Measurements from ENCODE around the gene OCEL1. TPM values are rescaled to one million over a fixed set of nuclear protein-coding genes. Genes with fewer than 3 reads are reported as not detected.

The OCEL1 gene
- total RNA-seq, 1 experiment from 2014 or later: 25.7 TPM

DNA sequence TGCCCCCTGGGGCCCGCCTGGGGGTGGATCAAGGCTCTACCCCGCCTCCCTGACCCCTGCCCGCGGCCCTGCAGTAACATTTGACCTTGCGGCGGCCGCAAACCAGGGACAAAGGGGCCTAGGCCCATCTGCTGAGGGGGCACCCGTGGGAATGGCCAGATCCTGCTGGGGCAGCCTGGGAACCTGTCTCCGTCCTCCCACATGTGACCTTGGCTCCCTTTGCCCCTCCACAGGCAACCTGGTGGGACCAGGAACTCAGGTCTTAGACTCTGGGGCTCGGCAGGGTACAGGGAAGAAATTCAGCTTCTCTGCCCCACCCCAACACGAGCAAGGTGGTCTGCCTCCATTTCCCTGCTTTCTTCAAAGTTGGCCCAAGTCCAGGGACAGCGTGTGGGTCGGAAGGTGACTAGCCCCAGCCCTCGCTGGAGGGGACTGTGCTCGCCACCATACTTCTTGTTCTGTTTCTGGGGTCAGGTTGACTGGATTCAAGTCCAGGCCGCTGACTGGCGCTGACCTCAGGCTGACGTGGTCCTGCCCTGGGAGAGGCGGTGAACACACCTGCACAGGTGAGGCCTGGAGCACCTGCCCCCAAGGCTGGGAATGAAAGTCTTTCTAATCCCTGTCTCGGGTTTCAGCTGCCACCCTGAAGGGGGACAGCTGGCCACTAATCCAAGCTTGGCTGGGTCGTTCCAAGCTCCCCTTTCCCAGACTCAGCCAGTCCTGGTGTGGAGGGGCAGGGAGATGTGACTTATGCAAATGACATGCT, 22.2 kb downstream of the OCEL1 start:
- peak overlapping the region; percentile 42 to 44; a peak in 4 of 5 replicates for H3K4me3 Mint-ChIP-seq
- Histone ChIP-seq H4K5ac (ENCODE audit: insufficient read length, low read depth, low read length) (no peak overlapping the region), H3K9ac (ENCODE audit: extremely low read depth, insufficient read length, low read length) (no peak overlapping the region)

More for the DNA sequence above, 22.2 kb downstream of the OCEL1 start:
- no peak overlapping the region for H2BK20ac ChIP-seq (ENCODE audit: low read depth, low read length, poor library complexity, severe bottlenecking)
- H3K27ac ChIP-seq (ENCODE audit: insufficient read length, low read depth, low read length): peak overlapping the region; percentile 22
- H3K56ac ChIP-seq (ENCODE audit: insufficient read length, low read depth, low read length): no peak overlapping the region
- Mint-ChIP-seq H3K4me1 (peaks cover 26 to 39% of the 10 kb centered on the region in 2 experiments), H3K36me3 (ENCODE audit: insufficient read depth in 1 of 3, low read depth in 3 of 3) (peaks cover 0 to 4% (median 0%) of the 10 kb centered on the region in 3 experiments; a peak in 4 of 7 replicates), H3K27me3 (ENCODE audit: low read depth) (no peaks in the 10 kb centered on the region), H3K9me3 (peaks cover 0 to 3% of the 10 kb centered on the region in 2 experiments; a peak in 1 of 5 replicates), H3K27ac (peak overlapping the region; percentile 96 to 99 (median 97))
- H3K4me1 ChIP-seq (ENCODE audit: insufficient read depth, low read length): peaks cover 4% of the 10 kb centered on the region; the same call in 1 of the 2 replicates
- H3K14ac ChIP-seq (ENCODE audit: insufficient read depth, low read length): peak overlapping the region; percentile 55; the same call in 1 of the 2 replicates
- H3T11ph ChIP-seq (ENCODE audit: low read length): no peak overlapping the region
- no peaks in the 10 kb centered on the region for H3K9me3 ChIP-seq (ENCODE audit: control insufficient read depth, low read depth, low read length)
- H4K91ac ChIP-seq (ENCODE audit: insufficient read length, low read depth, low read length): no peak overlapping the region
- H3K18ac ChIP-seq (ENCODE audit: insufficient read length, low read depth, low read length): peak overlapping the region; percentile 23
- peaks cover 12% of the 10 kb centered on the region; the same call in 1 of the 2 replicates for H3K79me2 ChIP-seq (ENCODE audit: insufficient read depth, low read length)
- no peaks in the 10 kb centered on the region for H4K20me1 ChIP-seq (ENCODE audit: control insufficient read depth, insufficient read depth, insufficient read length)
- peak overlapping the region; percentile 14 for H3K4me2 ChIP-seq (ENCODE audit: insufficient read depth, insufficient read length, low read length)
- no peak overlapping the region for H2BK120ac ChIP-seq (ENCODE audit: low read depth, low read length, poor library complexity, severe bottlenecking)
- no CpG with 5 or more reads among the region's 21 CpGs for WGBS (ENCODE audit: extremely low coverage, insufficient read length, low lambda C conversion rate)
- no peak overlapping the region for H3K4ac ChIP-seq (ENCODE audit: low read depth, low read length)
- no peak overlapping the region for H4K8ac ChIP-seq (replicated peaks; ENCODE audit: insufficient read length, low read depth, low read length)
- no peak overlapping the region for H3K23ac ChIP-seq (ENCODE audit: insufficient read length, low read depth, low read length)
- no peaks in the 10 kb centered on the region for H3K79me1 ChIP-seq (ENCODE audit: insufficient read depth, low read depth, low read length, poor library complexity, severe bottlenecking)
- H2AK5ac ChIP-seq (ENCODE audit: insufficient read length, low read length): no peak overlapping the region
- peak; percentile 90 for DNase-seq
- no peak overlapping the region for H2BK15ac ChIP-seq (ENCODE audit: low read depth, low read length)
- no peak overlapping the region for H2BK5ac ChIP-seq (ENCODE audit: insufficient read length, low read length)
- no peak overlapping the region for H2AFZ ChIP-seq (ENCODE audit: low read length)
- TF ChIP-seq, protein P1, sequence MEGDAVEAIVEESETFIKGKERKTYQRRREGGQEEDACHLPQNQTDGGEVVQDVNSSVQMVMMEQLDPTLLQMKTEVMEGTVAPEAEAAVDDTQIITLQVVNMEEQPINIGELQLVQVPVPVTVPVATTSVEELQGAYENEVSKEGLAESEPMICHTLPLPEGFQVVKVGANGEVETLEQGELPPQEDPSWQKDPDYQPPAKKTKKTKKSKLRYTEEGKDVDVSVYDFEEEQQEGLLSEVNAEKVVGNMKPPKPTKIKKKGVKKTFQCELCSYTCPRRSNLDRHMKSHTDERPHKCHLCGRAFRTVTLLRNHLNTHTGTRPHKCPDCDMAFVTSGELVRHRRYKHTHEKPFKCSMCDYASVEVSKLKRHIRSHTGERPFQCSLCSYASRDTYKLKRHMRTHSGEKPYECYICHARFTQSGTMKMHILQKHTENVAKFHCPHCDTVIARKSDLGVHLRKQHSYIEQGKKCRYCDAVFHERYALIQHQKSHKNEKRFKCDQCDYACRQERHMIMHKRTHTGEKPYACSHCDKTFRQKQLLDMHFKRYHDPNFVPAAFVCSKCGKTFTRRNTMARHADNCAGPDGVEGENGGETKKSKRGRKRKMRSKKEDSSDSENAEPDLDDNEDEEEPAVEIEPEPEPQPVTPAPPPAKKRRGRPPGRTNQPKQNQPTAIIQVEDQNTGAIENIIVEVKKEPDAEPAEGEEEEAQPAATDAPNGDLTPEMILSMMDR (conservative IDR thresholded peaks at IDR 0.05): no peak
- peaks cover 17% of the 10 kb centered on the region for H3K23me2 ChIP-seq (ENCODE audit: insufficient read length, low read depth, low read length, poor library complexity, severe bottlenecking)
- H3K27me3 ChIP-seq (ENCODE audit: insufficient read depth, low read length): no peaks in the 10 kb centered on the region
- no peak overlapping the region for H2BK12ac ChIP-seq (ENCODE audit: insufficient read length, low read depth, low read length)

Data from H9 (cell line).